Measurements from ENCODE around the gene SLC22A31.

GRCh38 chr16:89216315-89217137, 16.2 kb upstream of the SLC22A31 start:
- TF ChIP-seq EZH2 (IDR thresholded peaks at IDR 0.05) (no peak), CTCF (IDR thresholded peaks at IDR 0.05 in 2 of 3, conservative IDR thresholded peaks at IDR 0.05 in 1 of 3; ENCODE audit: borderline replicate concordance in 1 of 3, insufficient read depth in 1 of 3, low read depth in 2 of 3, low read length in 2 of 3) (peak; percentile 78 to 98 (median 88)), REST (IDR thresholded peaks at IDR 0.05; ENCODE audit: low read depth) (no peak), POLR2AphosphoS5 (IDR thresholded peaks at IDR 0.05; ENCODE audit: low read depth, low read length) (peak; percentile 38; the same call in 1 of the 2 replicates), CEBPB (IDR thresholded peaks at IDR 0.05; ENCODE audit: low read depth) (no peak), POLR2A (IDR thresholded peaks at IDR 0.05; ENCODE audit: borderline replicate concordance, extremely low read depth, insufficient read depth, insufficient read length) (no peak), FOSL1 (IDR thresholded peaks at IDR 0.05; ENCODE audit: low read depth) (peak; percentile 26; the same call in 1 of the 2 replicates)

All from HCT116 (cell line).